ENCODE measurements around the gene CTNND1. TPM values are rescaled to one million over a fixed set of nuclear protein-coding genes. Genes with fewer than 3 reads are reported as not detected.

CTNND1 gene
- total and polyA plus RNA-seq, 9 of the 15 experiments (the other 6 are each of a cell fraction or from before 2014, with no cell fraction given): 11.1 to 74.0 (median 43.3) TPM

- no peak for TF ChIP-seq NCOA4 (IDR thresholded peaks at IDR 0.05; ENCODE audit: partially characterized antibody)
- TF ChIP-seq VEZF1 (CRISPR knock-in tag; IDR thresholded peaks at IDR 0.05): peak; percentile 70
- no peak for TF ChIP-seq SNIP1 (IDR thresholded peaks at IDR 0.05; ENCODE audit: low read depth)
- peak; percentile 99 for TF ChIP-seq PRDM10 (IDR thresholded peaks at IDR 0.05; ENCODE audit: partially characterized antibody)
- no peak for TF ChIP-seq RBM34 (IDR thresholded peaks at IDR 0.05; ENCODE audit: borderline replicate concordance, insufficient read depth, low read length)
- peak; percentile 69 for TF ChIP-seq EP300 (IDR thresholded peaks at IDR 0.05; ENCODE audit: low read length)
- TF ChIP-seq JUNB (CRISPR knock-in tag; conservative IDR thresholded peaks at IDR 0.05): no peak
- peak; percentile 57; the same call in 1 of the 2 replicates for TF ChIP-seq THAP12 (CRISPR knock-in tag; IDR thresholded peaks at IDR 0.05)
- TF ChIP-seq NFIC (IDR thresholded peaks at IDR 0.05): peak; percentile 74
- TF ChIP-seq SRSF1 (IDR thresholded peaks at IDR 0.05; ENCODE audit: low read depth, low read length): no peak
- TF ChIP-seq ZNF274 (IDR thresholded peaks at IDR 0.05; ENCODE audit: borderline replicate concordance, low read depth, low read length): no peak
- no peak for TF ChIP-seq ZNF277 (CRISPR knock-in tag; IDR thresholded peaks at IDR 0.05; ENCODE audit: borderline replicate concordance)
- TF ChIP-seq CREM (IDR thresholded peaks at IDR 0.05; ENCODE audit: low read depth): peak; percentile 90
- peak; percentile 70 for TF ChIP-seq KLF1 (tag; IDR thresholded peaks at IDR 0.05)
- no peak for TF ChIP-seq ZNF76 (CRISPR knock-in tag; IDR thresholded peaks at IDR 0.05; ENCODE audit: borderline replicate concordance)
- peak; percentile 99 for TF ChIP-seq POLR2AphosphoS2 (IDR thresholded peaks at IDR 0.05; ENCODE audit: low read length)
- peak; percentile 68; the same call in 1 of the 2 replicates for TF ChIP-seq OTX1 (CRISPR knock-in tag; IDR thresholded peaks at IDR 0.05)
- peak; percentile 88 for TF ChIP-seq POLR2H (tag; IDR thresholded peaks at IDR 0.05; ENCODE audit: low read depth)
- no peak for TF ChIP-seq TGIF2 (CRISPR knock-in tag; IDR thresholded peaks at IDR 0.05)
Measured at GRCh38 chr11:57741132-57742086, 20.2 kb upstream of the CTNND1 start, which contains the start of gene SELENOH (continued).

Measured in K562 (cell line).